NCI-H2196 (cell line): Measurements from ENCODE around the gene FGFR2.

Source experiments
- DNase-seq: peaks from one replicate; lab custom pipeline; 2025; ENCODE audit not compliant: unreplicated experiment; lab: John Stamatoyannopoulos, UW

The FGFR2 gene

GRCh38 chr10:121459622-121460453 is 138.4 kb downstream of the FGFR2 start:
- no peak for DNase-seq

GRCh38 chr10:121459279-121459621 is 139.0 kb downstream of the FGFR2 start:
- no peak for DNase-seq

DNA sequence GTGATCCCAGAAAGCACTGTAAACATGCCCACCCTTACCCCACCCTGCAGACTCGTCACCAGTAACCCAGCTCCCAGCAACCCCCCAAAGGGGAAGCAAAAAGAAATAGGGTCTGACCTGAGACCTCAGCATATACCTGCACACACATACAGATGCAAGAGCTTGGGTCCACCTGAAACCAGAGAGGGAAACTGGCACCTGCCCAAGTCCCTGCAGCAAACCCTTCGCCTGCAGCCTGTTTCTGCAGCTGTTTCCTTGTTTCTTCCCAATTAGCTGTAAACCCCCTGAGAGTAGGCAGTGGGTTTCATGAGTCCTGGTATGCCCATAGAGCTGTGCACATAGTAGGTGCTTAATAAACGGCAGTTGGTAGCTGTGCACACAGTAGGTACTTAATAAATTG is 140.5 kb downstream of the FGFR2 start:
- no peak for DNase-seq

- DNase-seq, result no peak
Observed at GRCh38 chr10:121455377-121455776, 142.9 kb downstream of the FGFR2 start.

GRCh38 chr10:121454781-121455180 is 143.5 kb downstream of the FGFR2 start:
- no peak for DNase-seq

- no peak for DNase-seq
Observed at GRCh38 chr10:121453160-121453559, 145.1 kb downstream of the FGFR2 start.

GRCh38 chr10:121452581-121452980 is 145.7 kb downstream of the FGFR2 start:
- DNase-seq, result no peak

- DNase-seq, result no peak
Observed at GRCh38 chr10:121450247-121450646, 148.0 kb downstream of the FGFR2 start.

DNA sequence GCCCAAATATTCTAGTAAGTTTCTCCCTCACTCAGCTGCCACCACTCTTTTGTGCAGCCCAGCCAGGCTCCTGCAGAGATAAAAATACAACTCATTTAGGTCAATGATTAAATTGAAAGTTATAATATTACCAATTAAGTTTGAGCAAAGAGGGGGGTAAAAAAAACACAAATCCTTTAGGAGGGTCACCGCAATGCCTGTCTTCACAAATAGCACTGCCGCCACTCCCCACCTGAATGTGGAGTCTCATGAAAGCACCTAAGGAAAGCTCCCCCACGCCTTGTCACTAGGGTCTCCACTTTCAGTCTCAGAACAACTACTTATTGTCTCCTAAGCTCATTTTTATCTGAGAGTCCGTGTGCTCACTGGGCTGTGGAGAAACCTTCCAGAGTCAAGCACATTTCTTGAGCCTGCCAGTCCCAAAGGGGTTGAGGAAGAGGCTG is 148.7 kb downstream of the FGFR2 start:
- DNase-seq, result no peak

DNA sequence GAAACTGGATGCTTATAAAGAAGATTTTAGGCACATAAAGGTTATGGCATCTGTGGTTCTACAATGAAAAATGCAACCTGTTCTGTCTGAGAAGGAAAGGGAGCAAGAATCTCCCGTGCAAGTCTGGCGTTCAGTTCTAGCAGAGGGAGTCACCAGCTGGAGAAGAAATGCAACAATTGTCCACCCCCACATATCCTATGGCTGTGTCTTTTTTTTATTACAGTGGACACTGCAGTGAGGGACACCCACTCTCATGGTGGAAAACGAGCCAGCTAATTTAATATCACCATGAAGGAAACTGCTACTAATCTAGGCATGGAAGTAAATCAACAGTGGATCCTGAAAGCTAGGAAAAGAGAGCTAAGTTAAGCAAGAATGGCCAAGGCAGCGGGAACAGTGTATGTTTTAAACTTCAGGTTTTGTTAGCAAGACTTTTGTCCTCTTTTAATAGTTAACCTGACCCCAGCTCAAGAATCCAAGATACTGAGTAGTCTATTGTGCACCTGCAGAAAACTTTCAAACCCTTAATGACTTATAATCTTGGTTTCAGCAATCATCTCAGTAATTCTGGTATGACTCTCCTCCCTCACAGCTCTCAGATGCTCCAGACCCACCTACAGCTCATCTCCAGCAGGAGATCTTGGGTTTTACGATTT is 149.3 kb downstream of the FGFR2 start:
- no peak for DNase-seq

- DNase-seq, result no peak
Observed at GRCh38 chr10:121444520-121445165, 153.6 kb downstream of the FGFR2 start.

- no peak for DNase-seq
Observed at GRCh38 chr10:121442086-121442935, 155.9 kb downstream of the FGFR2 start.

GRCh38 chr10:121440461-121440860 is 157.8 kb downstream of the FGFR2 start:
- no peak for DNase-seq

- no peak for DNase-seq
Observed at GRCh38 chr10:121438333-121438732, 159.9 kb downstream of the FGFR2 start.

- DNase-seq, result no peak
Observed at GRCh38 chr10:121437596-121437995, 160.6 kb downstream of the FGFR2 start.

- DNase-seq, result no peak
Observed at GRCh38 chr10:121436630-121437341, 161.5 kb downstream of the FGFR2 start.

- DNase-seq, result no peak
Observed at GRCh38 chr10:121436281-121436629, 162.0 kb downstream of the FGFR2 start.

DNA sequence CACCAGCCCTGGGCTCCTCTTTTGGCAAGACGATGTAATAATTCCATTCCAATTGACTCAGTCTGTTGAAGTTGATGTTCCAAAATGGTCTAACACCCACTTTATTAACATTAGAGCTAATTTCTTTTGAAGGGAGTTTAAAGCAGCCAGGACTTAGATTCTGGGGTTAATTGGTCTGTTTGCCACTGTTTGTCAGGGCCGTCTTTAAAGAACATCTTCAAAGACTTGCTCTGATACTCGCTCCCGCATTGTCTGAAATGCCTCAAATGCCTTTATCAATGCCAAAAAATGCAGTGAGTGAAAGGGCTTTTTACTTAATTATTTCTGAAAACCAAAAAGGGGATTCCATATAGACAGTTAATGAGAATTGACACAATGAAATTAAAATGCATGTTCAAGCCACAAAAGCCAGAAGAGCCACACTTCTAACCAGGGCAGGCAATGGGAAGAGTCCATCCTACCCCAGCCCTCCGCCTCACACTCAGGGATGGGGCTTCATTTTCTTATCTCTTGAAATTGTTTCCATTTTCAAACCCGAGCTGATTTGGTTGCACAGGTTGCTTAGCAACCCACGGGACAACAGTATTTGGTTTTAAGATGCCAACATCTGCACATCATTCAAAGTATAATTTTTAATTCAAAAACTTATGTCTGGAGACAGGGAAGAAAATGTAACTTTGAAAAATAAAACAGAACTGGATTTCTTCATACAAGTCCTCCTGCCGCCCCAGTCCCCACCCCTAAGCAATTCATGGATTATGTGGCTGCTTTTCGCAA is 163.0 kb downstream of the FGFR2 start:
- no peak for DNase-seq

- DNase-seq, result no peak
Observed at GRCh38 chr10:121433965-121434364, 164.3 kb downstream of the FGFR2 start.

DNA sequence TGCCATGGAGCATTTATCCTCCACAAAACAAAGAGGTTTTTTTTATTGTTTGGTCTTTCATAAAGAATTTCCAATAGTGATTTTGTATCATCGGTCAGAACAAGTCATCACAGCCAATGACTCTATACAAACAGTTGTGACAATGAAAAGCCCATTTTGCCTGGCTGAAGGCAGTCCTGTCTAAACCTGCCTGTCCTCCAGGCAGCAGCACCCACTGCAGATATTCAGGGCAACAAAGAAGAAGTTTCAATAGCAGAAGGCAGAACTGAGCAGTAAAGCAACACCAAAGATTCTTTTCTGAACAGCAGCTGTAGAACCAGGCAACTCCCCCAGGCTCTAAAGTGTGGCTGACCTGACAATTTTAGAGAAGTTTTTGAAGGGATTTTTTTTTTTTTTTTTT is 169.4 kb downstream of the FGFR2 start:
- no peak for DNase-seq
